Glomerular endothelial cell (primary cell): ENCODE measurements around the gene EXOSC2. TPM values are rescaled to one million over a fixed set of nuclear protein-coding genes. Genes with fewer than 3 reads are reported as not detected.

ENCODE experiments used
- DNase-seq: peaks from one replicate; pipeline ENCODE4 v3.0.0-alpha.2; 2011; ENCODE audit warnings: low read depth, low spot score; ENCODE audit errors: extremely low read depth
- total RNA-seq: library from RNA; depleted of rRNA; stranded (reverse); fragments of >200 nt; gene quantifications from 2 replicates; pipeline ENCODE4 v1.2.3, GENCODE V29; 2015

The EXOSC2 gene
- total RNA-seq = 13.3 and 17.4 TPM in 2 replicates

- peak; percentile 86 for DNase-seq
Measured at GRCh38 chr9:130693426-130694191, at the start of gene EXOSC2. TSS of gene EXOSC2 (plus strand) at chr9:130693780. CDS start at chr9:130693792, 12 bp downstream.

- no peak for DNase-seq
Measured at GRCh38 chr9:130651221-130651620, 42.4 kb upstream of the EXOSC2 start.

- DNase-seq = no peak
Measured at GRCh38 chr9:130651752-130652151, 41.8 kb upstream of the EXOSC2 start.

GRCh38 chr9:130654879-130655278, 38.7 kb upstream of the EXOSC2 start:
- DNase-seq = no peak

GRCh38 chr9:130658893-130659698, 34.5 kb upstream of the EXOSC2 start:
- no peak for DNase-seq

GRCh38 chr9:130659699-130660248, 33.8 kb upstream of the EXOSC2 start:
- no peak for DNase-seq

- DNase-seq = no peak
Measured at GRCh38 chr9:130660326-130660682, 33.3 kb upstream of the EXOSC2 start.

GRCh38 chr9:130660683-130661450, 32.7 kb upstream of the EXOSC2 start:
- no peak for DNase-seq

GRCh38 chr9:130661451-130662098, 32.0 kb upstream of the EXOSC2 start:
- DNase-seq = no peak

- DNase-seq = no peak
Measured at GRCh38 chr9:130662099-130662969, 31.2 kb upstream of the EXOSC2 start.

- no peak for DNase-seq
Measured at GRCh38 chr9:130662970-130663257, 30.7 kb upstream of the EXOSC2 start.

GRCh38 chr9:130663258-130663976, 30.2 kb upstream of the EXOSC2 start:
- no peak for DNase-seq

- DNase-seq = no peak
Measured at GRCh38 chr9:130663977-130664250, 29.7 kb upstream of the EXOSC2 start.

- no peak for DNase-seq
Measured at GRCh38 chr9:130664251-130665028, 29.1 kb upstream of the EXOSC2 start, which contains the start of gene PRDM12. TSS of gene PRDM12 (plus strand) at chr9:130664594. CDS start at chr9:130664654, 60 bp downstream.

- DNase-seq = no peak
Measured at GRCh38 chr9:130665029-130665430, 28.6 kb upstream of the EXOSC2 start.

- DNase-seq = no peak
Measured at GRCh38 chr9:130665431-130666392, 27.9 kb upstream of the EXOSC2 start.

GRCh38 chr9:130666393-130667119, 27.0 kb upstream of the EXOSC2 start:
- DNase-seq = no peak
